Pancreas (tissue), 10 donors: ENCODE data around the gene IFI27L2. TPM values are rescaled to one million over a fixed set of nuclear protein-coding genes. Genes with fewer than 3 reads are reported as not detected.
A peak's percentile ranks its signal among the peaks of the same experiment; 100 is the strongest.

Source experiments
- ATAC-seq, 4 donors: fragments of 200-7000 bp; cut with Tn5 transposase; one replicate each; pipeline versions ENCODE4 v1.8.0 to v1.9.1; 2020; ENCODE audit warnings: mild to moderate bottlenecking in 4 of 4, moderate library complexity in 4 of 4
- DNase-seq, 6 donors: peaks; one replicate each; pipeline ENCODE4 v3.0.0-alpha.2; 2020
- FAIRE-seq: peaks from 2 replicates; lab custom pipeline; 2012; peaks lifted over from hg19 to GRCh38; lab: Jason Lieb, UNC
- H3K27ac ChIP-seq, 4 donors: fragments of 200-600 bp; sonication (generic); 1 replicate in 3 of 4; 2 replicates in 1 of 4; pipeline versions ENCODE4 v1.5.0 to v1.8.0; 2020
- H3K27me3 ChIP-seq, 4 donors: fragments of 200-600 bp; one replicate each; pipeline ENCODE4 v1.8.0; 2021
- H3K36me3 ChIP-seq, 3 donors: fragments of 200-600 bp; sonication (generic) in 1 of 3; one replicate each; pipeline versions ENCODE4 v1.5.0 to v1.8.0; 2020 to 2021
- H3K4me1 ChIP-seq, 3 donors: fragments of 200-600 bp; one replicate each; pipeline ENCODE4 v1.8.0; 2021
- H3K4me3 ChIP-seq, 4 donors: fragments of 200-600 bp; sonication (generic) in 2 of 4; one replicate each; pipeline versions ENCODE4 v1.5.0 to v1.8.0; 2020 to 2021
- H3K9me3 ChIP-seq, 4 donors: fragments of 200-600 bp; one replicate each; pipeline ENCODE4 v1.8.0; 2021
- WGBS, 2 donors: extraction: QIAGEN DNeasy Blood & Tissue Kit; methylation state at CpG; one replicate each; pipeline ENCODE4 v1.1.7; 2013; 5-methylcytosine and 5-hydroxymethylcytosine counted together
- intact Hi-C, 3 donors: fragments of 100-400 bp; cut with DNase I; formaldehyde crosslinking; loops; one replicate each; pipeline versions ENCODE4 v1.11.1 to v1.14.2; 2022
- polyA plus RNA-seq, 2 donors: library from polyadenylated mRNA; stranded (reverse); fragments of 200-250 nt; gene quantifications; one replicate each; pipeline ENCODE4 v1.2.3, GENCODE V29; 2013
- total RNA-seq, 6 donors: library from RNA; stranded (reverse); fragmentation: NEBNext Ultra II Directional in 4 of 6; extraction: Animal tissue kit (Norgen Biotek cat#: 25700) in 4 of 6; gene quantifications; one replicate each; pipeline versions ENCODE4 v1.2.1 to v1.2.4, GENCODE V29; 2021 to 2023
- TF ChIP-seq, protein P1 (sequence below), 4 donors: fragments of 200-600 bp; sonication (generic) in 3 of 4; IDR thresholded peaks; one replicate each; pipeline versions ENCODE4 v1.5.0 to v1.8.0; 2021; ENCODE audit warnings: antibody characterized with exemption in 4 of 4
- donor health status: healthy with polysubstance abuse.
- donor health status: DM: no; HTN: no; CAD: no; lungs with moderate emphysema.
- donor health status: DM: no; HTN: no; CAD: no.
- donor health status: control.
- donor health status: control.
- donor health status: Bipolar disorder and iron deficiency.
- donor health status: DM: yes; HTN: yes; CAD: no.
- donor health status: DM: no; HTN: no; CAD: no.
- donor health status: DM: no; HTN: no; CAD: no.
- donor health status: DM: yes; HTN: yes; CAD: no.

The IFI27L2 gene
- total and polyA plus RNA-seq, 8 donors = 5.4 to 90.7 (median 16.2) TPM

DNA sequence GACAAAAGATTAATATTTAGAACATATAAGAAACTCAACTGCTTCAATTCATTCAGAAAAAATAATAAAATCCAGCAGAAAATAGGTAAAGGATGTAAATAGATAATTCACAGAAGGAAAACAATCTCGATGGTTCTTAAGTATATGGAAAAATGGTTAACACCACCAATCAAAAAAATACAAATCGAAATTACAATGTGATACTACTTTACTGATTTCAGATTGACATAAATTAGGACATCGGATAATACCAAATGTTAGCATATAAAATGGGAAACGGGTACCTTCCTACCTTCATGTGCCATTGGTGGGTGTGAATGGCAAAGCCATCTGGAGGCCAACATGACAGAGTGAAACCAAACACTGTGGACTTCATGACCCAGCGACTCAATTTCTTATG, 43.1 kb upstream of the IFI27L2 start:
- WGBS, 2 donors = 81 to 85% methylated on average over 5 of the region's 5 CpGs
- Histone ChIP-seq H3K27ac (no peak overlapping the region), H3K4me3 (no peak overlapping the region), H3K36me3 (no peaks in the 10 kb centered on the region), H3K4me1 (no peaks in the 10 kb centered on the region), H3K9me3 (no peaks in the 10 kb centered on the region), H3K27me3 (peaks cover 0 to 9% (median 0%) of the 10 kb centered on the region in 4 donors)
- ATAC-seq = no peak
- TF ChIP-seq, protein P1, sequence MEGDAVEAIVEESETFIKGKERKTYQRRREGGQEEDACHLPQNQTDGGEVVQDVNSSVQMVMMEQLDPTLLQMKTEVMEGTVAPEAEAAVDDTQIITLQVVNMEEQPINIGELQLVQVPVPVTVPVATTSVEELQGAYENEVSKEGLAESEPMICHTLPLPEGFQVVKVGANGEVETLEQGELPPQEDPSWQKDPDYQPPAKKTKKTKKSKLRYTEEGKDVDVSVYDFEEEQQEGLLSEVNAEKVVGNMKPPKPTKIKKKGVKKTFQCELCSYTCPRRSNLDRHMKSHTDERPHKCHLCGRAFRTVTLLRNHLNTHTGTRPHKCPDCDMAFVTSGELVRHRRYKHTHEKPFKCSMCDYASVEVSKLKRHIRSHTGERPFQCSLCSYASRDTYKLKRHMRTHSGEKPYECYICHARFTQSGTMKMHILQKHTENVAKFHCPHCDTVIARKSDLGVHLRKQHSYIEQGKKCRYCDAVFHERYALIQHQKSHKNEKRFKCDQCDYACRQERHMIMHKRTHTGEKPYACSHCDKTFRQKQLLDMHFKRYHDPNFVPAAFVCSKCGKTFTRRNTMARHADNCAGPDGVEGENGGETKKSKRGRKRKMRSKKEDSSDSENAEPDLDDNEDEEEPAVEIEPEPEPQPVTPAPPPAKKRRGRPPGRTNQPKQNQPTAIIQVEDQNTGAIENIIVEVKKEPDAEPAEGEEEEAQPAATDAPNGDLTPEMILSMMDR (IDR thresholded peaks at IDR 0.05) = no peak
- DNase-seq = no peak
- intact Hi-C loops = no loop called here
- no peak for FAIRE-seq

GRCh38 chr14:94171208-94171607, 41.8 kb upstream of the IFI27L2 start:
- FAIRE-seq = no peak

GRCh38 chr14:94170136-94170535, 40.7 kb upstream of the IFI27L2 start:
- H3K4me3 ChIP-seq = no peak overlapping the region
- TF ChIP-seq, protein P1 (IDR thresholded peaks at IDR 0.05) = no peak
- intact Hi-C loops = no loop called here
- H3K36me3 ChIP-seq = no peaks in the 10 kb centered on the region
- H3K9me3 ChIP-seq = no peaks in the 10 kb centered on the region
- FAIRE-seq = no peak
- 70 to 79% methylated on average over 6 of the region's 6 CpGs for WGBS, 2 donors
- no peaks in the 10 kb centered on the region for H3K4me1 ChIP-seq
- ATAC-seq = no peak
- no peak for DNase-seq
- H3K27ac ChIP-seq = no peak overlapping the region
- H3K27me3 ChIP-seq = peaks cover 0 to 4% (median 0%) of the 10 kb centered on the region in 4 donors

More at GRCh38 chr14:94171208-94171607, 41.8 kb upstream of the IFI27L2 start:
- Histone ChIP-seq H3K36me3 (no peaks in the 10 kb centered on the region), H3K27ac (no peak overlapping the region), H3K4me3 (no peak overlapping the region), H3K4me1 (no peaks in the 10 kb centered on the region), H3K9me3 (no peaks in the 10 kb centered on the region), H3K27me3 (no peaks in the 10 kb centered on the region)
- intact Hi-C loops = no loop called here
- ATAC-seq (no peak), DNase-seq (no peak)
- TF ChIP-seq, protein P1 (IDR thresholded peaks at IDR 0.05) = no peak
- 19 to 32% methylated on average over 3 of the region's 3 CpGs for WGBS, 2 donors

DNA sequence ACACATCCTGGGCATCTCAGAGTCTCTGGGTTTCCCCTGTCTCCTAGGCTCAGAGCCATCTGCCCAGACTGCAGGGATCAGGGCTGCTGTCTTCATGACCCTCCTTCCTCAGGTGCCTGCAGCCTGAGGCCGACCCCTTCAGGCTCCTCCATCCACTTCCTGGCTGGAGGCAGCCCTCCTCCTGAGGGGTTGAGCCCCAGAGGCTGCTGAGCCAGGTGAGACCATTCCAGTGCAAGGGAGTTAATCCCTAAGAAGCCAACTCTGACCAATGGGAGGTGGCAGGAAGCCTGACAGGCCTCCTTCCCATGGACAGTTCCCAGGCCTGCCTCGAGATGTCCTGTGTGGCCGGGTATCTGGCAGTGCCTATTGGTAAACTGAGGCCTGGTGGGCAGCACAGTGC, 36.3 kb upstream of the IFI27L2 start:
- no peak for DNase-seq
- Histone ChIP-seq H3K36me3 (no peaks in the 10 kb centered on the region), H3K9me3 (no peaks in the 10 kb centered on the region), H3K4me1 (no peaks in the 10 kb centered on the region), H3K27me3 (peaks cover 0 to 4% (median 0%) of the 10 kb centered on the region in 4 donors), H3K4me3 (no peak overlapping the region), H3K27ac (no peak overlapping the region)
- TF ChIP-seq, protein P1 (IDR thresholded peaks at IDR 0.05) = no peak
- WGBS, 2 donors = 77 to 80% methylated on average over 3 of the region's 3 CpGs
- FAIRE-seq = no peak
- intact Hi-C loops = no loop called here
- no peak for ATAC-seq

GRCh38 chr14:94164685-94165431, 35.5 kb upstream of the IFI27L2 start:
- FAIRE-seq = no peak
- H3K27me3 ChIP-seq = peaks cover 0 to 4% (median 0%) of the 10 kb centered on the region in 4 donors
- no peaks in the 10 kb centered on the region for H3K36me3 ChIP-seq
- no peaks in the 10 kb centered on the region for H3K9me3 ChIP-seq
- intact Hi-C loops = no loop called here
- WGBS, 2 donors = 41 to 42% methylated on average over 26 of the region's 26 CpGs
- no peak overlapping the region for H3K4me3 ChIP-seq
- no peak overlapping the region for H3K27ac ChIP-seq
- no peaks in the 10 kb centered on the region for H3K4me1 ChIP-seq
- TF ChIP-seq, protein P1 (IDR thresholded peaks at IDR 0.05) = no peak
- peak in 1 of 6 donors; percentile 30 for DNase-seq
- ATAC-seq = peak in 2 of 4 donors; percentile 51 to 80
